ENCODE data around the gene MRPS7. TPM values are rescaled to one million over a fixed set of nuclear protein-coding genes. Genes with fewer than 3 reads are reported as not detected.
A peak's percentile ranks its signal among the peaks of the same experiment; 100 is the strongest.
"Not testable (repeated sequence)": the region's sequence is repeated elsewhere in the genome, so short reads cannot be mapped to it uniquely, and the experiment has no call there.

MRPS7 gene
- total RNA-seq, 1 donor, result 45.6 TPM

GRCh38 chr17:75249564-75249963, 12.1 kb upstream of the MRPS7 start:
- DNase-seq (ENCODE audit: insufficient read length, low spot score, missing footprints), result peak; percentile 64
- H3K9me3 ChIP-seq (ENCODE audit: low read depth, low read length), result no peaks in the 10 kb centered on the region
- no peak for TF ChIP-seq CTCF (IDR thresholded peaks at IDR 0.05; ENCODE audit: extremely low read depth, low read depth, low read length)
- H3K79me2 ChIP-seq (ENCODE audit: insufficient read depth, low read length), result peaks cover 52% of the 10 kb centered on the region
- H3K36me3 ChIP-seq (ENCODE audit: insufficient read depth, low read length), result peaks cover 24% of the 10 kb centered on the region
- no peaks in the 10 kb centered on the region for H3K27me3 ChIP-seq (ENCODE audit: insufficient read depth, low read length)
- H4K20me1 ChIP-seq (ENCODE audit: insufficient read depth, low read length), result peaks cover 40% of the 10 kb centered on the region
- no peak overlapping the region for H2AFZ ChIP-seq (ENCODE audit: low read length)
- H3K27ac ChIP-seq (ENCODE audit: low read depth, low read length), result peak overlapping the region; percentile 44
- H3K4me2 ChIP-seq (ENCODE audit: insufficient read depth, low read length), result peak overlapping the region; percentile 86
- peaks cover 11% of the 10 kb centered on the region for H3K4me1 ChIP-seq (ENCODE audit: insufficient read depth, low read length)
- peak overlapping the region; percentile 62 for H3K4me3 ChIP-seq (ENCODE audit: insufficient read depth, low read length)

GRCh38 chr17:75250009-75250471, 11.6 kb upstream of the MRPS7 start:
- TF ChIP-seq CTCF (IDR thresholded peaks at IDR 0.05; ENCODE audit: extremely low read depth, low read depth, low read length), result no peak
- Histone ChIP-seq H3K79me2 (ENCODE audit: insufficient read depth, low read length) (peaks cover 52% of the 10 kb centered on the region), H3K4me1 (ENCODE audit: insufficient read depth, low read length) (peaks cover 11% of the 10 kb centered on the region), H4K20me1 (ENCODE audit: insufficient read depth, low read length) (peaks cover 35% of the 10 kb centered on the region), H2AFZ (ENCODE audit: low read length) (peak overlapping the region; percentile 13), H3K27ac (ENCODE audit: low read depth, low read length) (peak overlapping the region; percentile 44), H3K27me3 (ENCODE audit: insufficient read depth, low read length) (no peaks in the 10 kb centered on the region), H3K9me3 (ENCODE audit: low read depth, low read length) (no peaks in the 10 kb centered on the region), H3K4me2 (ENCODE audit: insufficient read depth, low read length) (peak overlapping the region; percentile 86), H3K4me3 (ENCODE audit: insufficient read depth, low read length) (peak overlapping the region; percentile 62), H3K36me3 (ENCODE audit: insufficient read depth, low read length) (peaks cover 19% of the 10 kb centered on the region)
- DNase-seq (ENCODE audit: insufficient read length, low spot score, missing footprints), result peak; percentile 97

GRCh38 chr17:75252039-75252816, 9.5 kb upstream of the MRPS7 start:
- Histone ChIP-seq H3K4me2 (ENCODE audit: insufficient read depth, low read length) (no peak overlapping the region), H3K36me3 (ENCODE audit: insufficient read depth, low read length) (peaks cover 2% of the 10 kb centered on the region), H3K27ac (ENCODE audit: low read depth, low read length) (no peak overlapping the region), H3K4me3 (ENCODE audit: insufficient read depth, low read length) (no peak overlapping the region), H3K4me1 (ENCODE audit: insufficient read depth, low read length) (peaks cover 11% of the 10 kb centered on the region), H3K9me3 (ENCODE audit: low read depth, low read length) (no peaks in the 10 kb centered on the region), H2AFZ (ENCODE audit: low read length) (no peak overlapping the region), H3K79me2 (ENCODE audit: insufficient read depth, low read length) (peaks cover 48% of the 10 kb centered on the region), H3K27me3 (ENCODE audit: insufficient read depth, low read length) (no peaks in the 10 kb centered on the region), H4K20me1 (ENCODE audit: insufficient read depth, low read length) (peaks cover 18% of the 10 kb centered on the region)
- TF ChIP-seq CTCF (IDR thresholded peaks at IDR 0.05; ENCODE audit: extremely low read depth, low read depth, low read length), result no peak
- DNase-seq (ENCODE audit: insufficient read length, low spot score, missing footprints), result no peak

- Histone ChIP-seq H4K20me1 (ENCODE audit: insufficient read depth, low read length) (peaks cover 20% of the 10 kb centered on the region), H3K79me2 (ENCODE audit: insufficient read depth, low read length) (peaks cover 63% of the 10 kb centered on the region)
- H3K27ac ChIP-seq (ENCODE audit: low read depth, low read length); H3K4me3 ChIP-seq (ENCODE audit: insufficient read depth, low read length); H3K36me3 ChIP-seq (ENCODE audit: insufficient read depth, low read length); H3K27me3 ChIP-seq (ENCODE audit: insufficient read depth, low read length); H3K4me1 ChIP-seq (ENCODE audit: insufficient read depth, low read length); H3K9me3 ChIP-seq (ENCODE audit: low read depth, low read length); H2AFZ ChIP-seq (ENCODE audit: low read length); DNase-seq (ENCODE audit: insufficient read length, low spot score, missing footprints); H3K4me2 ChIP-seq (ENCODE audit: insufficient read depth, low read length): not testable (repeated sequence)
Observed at GRCh38 chr17:75255954-75256698, 5.6 kb upstream of the MRPS7 start.

- peaks cover 20% of the 10 kb centered on the region for H4K20me1 ChIP-seq (ENCODE audit: insufficient read depth, low read length)
- H3K4me1 ChIP-seq (ENCODE audit: insufficient read depth, low read length), result peaks cover 10% of the 10 kb centered on the region
- H3K27ac ChIP-seq (ENCODE audit: low read depth, low read length); H3K27me3 ChIP-seq (ENCODE audit: insufficient read depth, low read length); H2AFZ ChIP-seq (ENCODE audit: low read length); H3K36me3 ChIP-seq (ENCODE audit: insufficient read depth, low read length); DNase-seq (ENCODE audit: insufficient read length, low spot score, missing footprints); H3K4me3 ChIP-seq (ENCODE audit: insufficient read depth, low read length); H3K4me2 ChIP-seq (ENCODE audit: insufficient read depth, low read length); H3K9me3 ChIP-seq (ENCODE audit: low read depth, low read length): not testable (repeated sequence)
- H3K79me2 ChIP-seq (ENCODE audit: insufficient read depth, low read length), result peaks cover 61% of the 10 kb centered on the region
Observed at GRCh38 chr17:75257228-75257627, 4.5 kb upstream of the MRPS7 start.

Measured in osteoblast (primary cell).